Body of pancreas (tissue), 4 donors: ENCODE results near the gene RSRC1.

ENCODE experiments used
- CTCF ChIP-seq, 7 experiments: fragments of 450-650 bp in 4 of 7; fragments of 200-600 bp in 3 of 7; sonication (generic) in 3 of 7; IDR thresholded peaks; one replicate each; pipeline ENCODE4 v1.5.1; 2016 to 2019; ENCODE audit warnings: antibody characterized with exemption in 7 of 7
- POLR2A ChIP-seq, 3 donors: fragments of 450-650 bp; IDR thresholded peaks; one replicate each; pipeline ENCODE4 v1.6.1; 2016; ENCODE audit warnings: antibody characterized with exemption in 3 of 3, mild to moderate bottlenecking in 2 of 3

GRCh38 chr3:158532099-158532734, 422.3 kb downstream of the RSRC1 start:
- no peak for TF ChIP-seq POLR2A (IDR thresholded peaks at IDR 0.05)
- TF ChIP-seq CTCF (IDR thresholded peaks at IDR 0.05), result peak in 5 of 7 experiments; percentile 14 to 32 (median 24)
